Measurements from ENCODE around the gene SNAI3.
A peak's percentile ranks its signal among the peaks of the same experiment; 100 is the strongest.

Gene SNAI3

DNA sequence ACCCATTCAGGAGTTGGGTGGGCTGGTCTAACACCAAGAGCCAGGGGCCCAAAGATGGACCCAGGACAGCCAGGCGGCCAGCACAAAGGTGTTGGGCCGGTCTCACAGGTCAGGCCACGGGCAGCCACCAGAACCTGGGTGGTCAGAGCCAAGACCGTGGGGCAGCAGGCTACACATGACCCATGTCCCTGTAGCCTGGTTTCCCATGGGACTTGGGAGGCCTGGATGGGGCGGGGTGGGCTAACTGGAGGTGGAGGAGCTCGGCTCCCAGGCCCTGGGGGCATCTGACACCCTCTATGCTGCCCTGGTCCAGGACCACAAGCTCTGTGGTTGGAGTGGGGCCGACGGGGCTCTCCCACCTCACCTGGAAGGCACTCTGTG, 37.2 kb upstream of the SNAI3 start:
- Histone ChIP-seq H4K91ac (ENCODE audit: low read depth, low read length) (no peak overlapping the region), H3K18ac (ENCODE audit: low read length) (no peak overlapping the region), H3K4ac (ENCODE audit: low read depth, low read length) (no peak overlapping the region), H3K36me3 (ENCODE audit: control insufficient read depth in 1 of 2, insufficient read depth in 2 of 2, low read length in 2 of 2) (peaks cover 90 to 91% of the 10 kb centered on the region in 2 experiments), H4K8ac (ENCODE audit: low read depth, low read length) (no peak overlapping the region), H3K27ac (ENCODE audit: low read depth, low read length) (no peak overlapping the region), H3K23ac (ENCODE audit: low read length) (no peak overlapping the region), H2AFZ (ENCODE audit: insufficient read depth, low read length, poor library complexity) (no peak overlapping the region), H2BK12ac (ENCODE audit: low read length) (no peak overlapping the region), H3K79me1 (ENCODE audit: low read length) (no peaks in the 10 kb centered on the region), H4K12ac (ENCODE audit: low read depth, low read length) (no peak overlapping the region), H3K27me3 (ENCODE audit: insufficient read depth, low read length) (no peaks in the 10 kb centered on the region), H2BK5ac (ENCODE audit: low read depth, low read length, poor library complexity) (no peak overlapping the region), H3K4me2 (ENCODE audit: low read length) (no peak overlapping the region), H3K79me2 (ENCODE audit: control insufficient read depth, insufficient read depth, low read length, poor library complexity) (no peaks in the 10 kb centered on the region), H3K4me3 (ENCODE audit: low read depth, low read length) (no peak overlapping the region), H3K9ac (ENCODE audit: low read length) (no peak overlapping the region), H2BK120ac (ENCODE audit: insufficient read depth, low read length, poor library complexity) (no peak overlapping the region), H3K9me3 (ENCODE audit: insufficient read depth, low read depth, low read length) (peaks cover 4% of the 10 kb centered on the region), H2AK5ac (ENCODE audit: low read length) (no peak overlapping the region), H3K14ac (ENCODE audit: low read length) (no peak overlapping the region), H3K4me1 (ENCODE audit: control insufficient read depth in 1 of 2, insufficient read depth in 2 of 2, low read length in 2 of 2) (peaks cover 0 to 4% of the 10 kb centered on the region in 2 experiments)
- DNase-seq, result no peak
- no CpG with 5 or more reads among the region's 8 CpGs for WGBS (ENCODE audit: extremely low coverage, insufficient coverage, insufficient read length)

GRCh38 chr16:88722784-88723506, 36.6 kb upstream of the SNAI3 start:
- Histone ChIP-seq H3K36me3 (ENCODE audit: control insufficient read depth in 1 of 2, insufficient read depth in 2 of 2, low read length in 2 of 2) (peaks cover 95% of the 10 kb centered on the region in 2 experiments), H3K18ac (ENCODE audit: low read length) (no peak overlapping the region), H3K27ac (ENCODE audit: low read depth, low read length) (no peak overlapping the region), H3K9me3 (ENCODE audit: insufficient read depth, low read depth, low read length) (peaks cover 6% of the 10 kb centered on the region), H2AFZ (ENCODE audit: insufficient read depth, low read length, poor library complexity) (no peak overlapping the region), H3K27me3 (ENCODE audit: insufficient read depth, low read length) (no peaks in the 10 kb centered on the region), H3K79me1 (ENCODE audit: low read length) (no peaks in the 10 kb centered on the region), H3K14ac (ENCODE audit: low read length) (no peak overlapping the region), H2BK5ac (ENCODE audit: low read depth, low read length, poor library complexity) (no peak overlapping the region), H4K12ac (ENCODE audit: low read depth, low read length) (no peak overlapping the region), H2BK12ac (ENCODE audit: low read length) (no peak overlapping the region), H3K79me2 (ENCODE audit: control insufficient read depth, insufficient read depth, low read length, poor library complexity) (no peaks in the 10 kb centered on the region), H3K23ac (ENCODE audit: low read length) (no peak overlapping the region), H3K4ac (ENCODE audit: low read depth, low read length) (no peak overlapping the region), H3K9ac (ENCODE audit: low read length) (no peak overlapping the region), H3K4me3 (ENCODE audit: low read depth, low read length) (peak overlapping the region; percentile 30), H4K8ac (ENCODE audit: low read depth, low read length) (no peak overlapping the region), H2AK5ac (ENCODE audit: low read length) (no peak overlapping the region), H2BK120ac (ENCODE audit: insufficient read depth, low read length, poor library complexity) (no peak overlapping the region), H3K4me1 (ENCODE audit: control insufficient read depth in 1 of 2, insufficient read depth in 2 of 2, low read length in 2 of 2) (peaks cover 0 to 3% of the 10 kb centered on the region in 2 experiments), H4K91ac (ENCODE audit: low read depth, low read length) (no peak overlapping the region), H3K4me2 (ENCODE audit: low read length) (no peak overlapping the region)
- WGBS (ENCODE audit: extremely low coverage, insufficient coverage, insufficient read length), result no CpG with 5 or more reads among the region's 39 CpGs
- no peak for DNase-seq

- Histone ChIP-seq H3K4ac (ENCODE audit: low read depth, low read length) (no peak overlapping the region), H2AK5ac (ENCODE audit: low read length) (no peak overlapping the region)
- no CpG with 5 or more reads among the region's 61 CpGs for WGBS (ENCODE audit: extremely low coverage, insufficient coverage, insufficient read length)
Measured at GRCh38 chr16:88721815-88722755, 35.8 kb upstream of the SNAI3 start.

GRCh38 chr16:88721236-88721635, 34.9 kb upstream of the SNAI3 start:
- Histone ChIP-seq H3K4me3 (ENCODE audit: low read depth, low read length) (no peak overlapping the region), H3K79me2 (ENCODE audit: control insufficient read depth, insufficient read depth, low read length, poor library complexity) (no peaks in the 10 kb centered on the region), H3K23ac (ENCODE audit: low read length) (no peak overlapping the region), H3K4me2 (ENCODE audit: low read length) (no peak overlapping the region), H2AK5ac (ENCODE audit: low read length) (no peak overlapping the region), H4K8ac (ENCODE audit: low read depth, low read length) (no peak overlapping the region), H3K4me1 (ENCODE audit: control insufficient read depth in 1 of 2, insufficient read depth in 2 of 2, low read length in 2 of 2) (no peaks in the 10 kb centered on the region), H4K91ac (ENCODE audit: low read depth, low read length) (no peak overlapping the region), H4K12ac (ENCODE audit: low read depth, low read length) (no peak overlapping the region), H3K14ac (ENCODE audit: low read length) (no peak overlapping the region), H3K9ac (ENCODE audit: low read length) (no peak overlapping the region), H3K79me1 (ENCODE audit: low read length) (no peaks in the 10 kb centered on the region), H3K18ac (ENCODE audit: low read length) (no peak overlapping the region), H2AFZ (ENCODE audit: insufficient read depth, low read length, poor library complexity) (no peak overlapping the region), H2BK120ac (ENCODE audit: insufficient read depth, low read length, poor library complexity) (no peak overlapping the region), H2BK5ac (ENCODE audit: low read depth, low read length, poor library complexity) (no peak overlapping the region), H3K36me3 (ENCODE audit: control insufficient read depth in 1 of 2, insufficient read depth in 2 of 2, low read length in 2 of 2) (peaks cover 93 to 94% of the 10 kb centered on the region in 2 experiments), H3K9me3 (ENCODE audit: insufficient read depth, low read depth, low read length) (peaks cover 11% of the 10 kb centered on the region), H3K27me3 (ENCODE audit: insufficient read depth, low read length) (no peaks in the 10 kb centered on the region), H3K4ac (ENCODE audit: low read depth, low read length) (no peak overlapping the region), H2BK12ac (ENCODE audit: low read length) (no peak overlapping the region), H3K27ac (ENCODE audit: low read depth, low read length) (no peak overlapping the region)
- DNase-seq, result no peak
- WGBS (ENCODE audit: extremely low coverage, insufficient coverage, insufficient read length), result no CpG with 5 or more reads among the region's 17 CpGs

More at GRCh38 chr16:88721815-88722755, 35.8 kb upstream of the SNAI3 start:
- Histone ChIP-seq H3K14ac (ENCODE audit: low read length) (no peak overlapping the region), H4K91ac (ENCODE audit: low read depth, low read length) (no peak overlapping the region), H3K27ac (ENCODE audit: low read depth, low read length) (no peak overlapping the region), H3K18ac (ENCODE audit: low read length) (no peak overlapping the region), H3K27me3 (ENCODE audit: insufficient read depth, low read length) (no peaks in the 10 kb centered on the region), H3K79me1 (ENCODE audit: low read length) (no peaks in the 10 kb centered on the region), H3K23ac (ENCODE audit: low read length) (no peak overlapping the region), H3K9me3 (ENCODE audit: insufficient read depth, low read depth, low read length) (peaks cover 7% of the 10 kb centered on the region), H3K4me3 (ENCODE audit: low read depth, low read length) (peak overlapping the region; percentile 30), H3K36me3 (ENCODE audit: control insufficient read depth in 1 of 2, insufficient read depth in 2 of 2, low read length in 2 of 2) (peaks cover 92 to 94% of the 10 kb centered on the region in 2 experiments), H2AFZ (ENCODE audit: insufficient read depth, low read length, poor library complexity) (no peak overlapping the region), H4K8ac (ENCODE audit: low read depth, low read length) (no peak overlapping the region), H4K12ac (ENCODE audit: low read depth, low read length) (no peak overlapping the region), H2BK120ac (ENCODE audit: insufficient read depth, low read length, poor library complexity) (no peak overlapping the region), H2BK5ac (ENCODE audit: low read depth, low read length, poor library complexity) (no peak overlapping the region), H3K4me1 (ENCODE audit: control insufficient read depth in 1 of 2, insufficient read depth in 2 of 2, low read length in 2 of 2) (no peaks in the 10 kb centered on the region), H3K79me2 (ENCODE audit: control insufficient read depth, insufficient read depth, low read length, poor library complexity) (no peaks in the 10 kb centered on the region), H3K9ac (ENCODE audit: low read length) (no peak overlapping the region), H2BK12ac (ENCODE audit: low read length) (no peak overlapping the region), H3K4me2 (ENCODE audit: low read length) (no peak overlapping the region)
- DNase-seq, result no peak
